Endothelial cell of umbilical vein (primary cell): ENCODE measurements around the gene PLEKHG5. TPM values are rescaled to one million over a fixed set of nuclear protein-coding genes. Genes with fewer than 3 reads are reported as not detected.

Source experiments
- BruUV-seq: library from RNA; stranded (reverse); fragments of 400-500 nt; replicated peaks from 2 replicates; lab custom pipeline; 2021; lab: Mats Ljungman, UMichigan
- CTCF ChIA-PET: fragments of 300-600, 350-600 bp; sonication (Branson Sonifier 250); formaldehyde crosslinking; loops from one replicate; lab custom pipeline; 2021; ENCODE audit warnings: antibody characterized with exemption, inconsistent platforms; lab: Charles Lee
- POLR2A ChIA-PET: fragments of 300-600, 350-600 bp; sonication (Branson Sonifier 250); formaldehyde crosslinking; loops from one replicate; lab custom pipeline; 2021; ENCODE audit warnings: antibody characterized with exemption, inconsistent platforms; lab: Charles Lee
- DNase-seq: peaks from one replicate; pipeline ENCODE4 v3.0.0-alpha.2; 2011; ENCODE audit warnings: low read depth, low spot score
- FAIRE-seq: peaks from 2 replicates; lab custom pipeline; 2011; peaks lifted over from hg19 to GRCh38; lab: Jason Lieb, UNC
- H2AFZ ChIP-seq: 2 replicates; pipeline ENCODE4 v1.6.0; 2012; ENCODE audit warnings: low read depth, low read length, control low read depth, inconsistent platforms
- H3K27ac ChIP-seq: 2 replicates; pipeline ENCODE4 v1.5.1; 2011; ENCODE audit warnings: low read depth, mild to moderate bottlenecking, control low read depth, low read length, moderate library complexity; ENCODE audit not compliant: insufficient read depth
- H3K27me3 ChIP-seq, 2 experiments: 2 replicates each; pipeline versions ENCODE4 v1.6.0 to v1.6.1; 2011; ENCODE audit warnings: low read length in 2 of 2, mixed read lengths in 1 of 2; ENCODE audit not compliant: control insufficient read depth in 2 of 2, insufficient read depth in 2 of 2
- H3K36me3 ChIP-seq, 2 experiments: 2 replicates in 1 of 2; 3 replicates in 1 of 2; pipeline ENCODE4 v1.5.1; 2011; ENCODE audit warnings: low read length in 2 of 2, mild to moderate bottlenecking in 1 of 2, moderate library complexity in 1 of 2; ENCODE audit not compliant: control insufficient read depth in 2 of 2, insufficient read depth in 2 of 2; ENCODE audit errors: extremely low read depth in 1 of 2
- H3K4me1 ChIP-seq: 3 replicates; pipeline ENCODE4 v1.5.1; 2011; ENCODE audit warnings: mild to moderate bottlenecking, low read length; ENCODE audit not compliant: control insufficient read depth, insufficient read depth; ENCODE audit errors: extremely low read depth
- H3K4me2 ChIP-seq: 2 replicates; pipeline ENCODE4 v1.6.1; 2011; ENCODE audit warnings: low read length, control low read depth, mixed read lengths; ENCODE audit not compliant: insufficient read depth
- H3K4me3 ChIP-seq, 3 experiments: fragments of 200-600 bp in 1 of 3; sonication (generic), shearing (Covaris generic) in 1 of 3; replicated peaks in 1 of 3; 2 replicates each; pipeline ENCODE4 v1.5.1; 2011 to 2016; ENCODE audit warnings: control low read depth in 3 of 3, low read length in 3 of 3, mild to moderate bottlenecking in 2 of 3, inconsistent platforms in 1 of 3, low read depth in 1 of 3, moderate library complexity in 1 of 3; ENCODE audit not compliant: insufficient read depth in 1 of 3
- H3K79me2 ChIP-seq: 2 replicates; pipeline ENCODE4 v1.6.0; 2012; ENCODE audit warnings: low read length, inconsistent platforms; ENCODE audit not compliant: control insufficient read depth, insufficient read depth
- H3K9ac ChIP-seq: replicated peaks from 2 replicates; pipeline ENCODE3; 2011; ENCODE audit warnings: low read length, control low read depth; ENCODE audit not compliant: insufficient read depth; ENCODE audit errors: extremely low read depth
- H3K9me1 ChIP-seq: replicated peaks from 3 replicates; pipeline ENCODE4 v1.6.0; 2011; ENCODE audit warnings: mild to moderate bottlenecking, low read length; ENCODE audit not compliant: control insufficient read depth, insufficient read depth; ENCODE audit errors: extremely low read depth
- H3K9me3 ChIP-seq: replicated peaks from 2 replicates; pipeline ENCODE4 v1.5.1; 2012; ENCODE audit warnings: low read length, inconsistent platforms; ENCODE audit not compliant: control insufficient read depth, insufficient read depth
- H4K20me1 ChIP-seq: replicated peaks from 2 replicates; pipeline ENCODE3; 2011; ENCODE audit warnings: mild to moderate bottlenecking, low read length; ENCODE audit not compliant: control insufficient read depth, insufficient read depth; ENCODE audit errors: extremely low read depth
- EZH2 ChIP-seq: IDR thresholded peaks from 2 replicates; pipeline ENCODE4 v1.6.1; 2012; ENCODE audit warnings: borderline replicate concordance, low read depth, mild to moderate bottlenecking, moderate library complexity, low read length, inconsistent platforms; ENCODE audit not compliant: severe bottlenecking
- FOS ChIP-seq: IDR thresholded peaks from 2 replicates; pipeline ENCODE4 v1.6.1; 2011; ENCODE audit warnings: mild to moderate bottlenecking, low read length, moderate library complexity, borderline replicate concordance; ENCODE audit not compliant: insufficient read depth
- GATA2 ChIP-seq: IDR thresholded peaks from 2 replicates; pipeline ENCODE4 v1.7.0; 2011; ENCODE audit warnings: low read depth, mild to moderate bottlenecking, moderate library complexity, mixed read lengths, low read length; ENCODE audit not compliant: insufficient read length, insufficient read depth
- JUN ChIP-seq: IDR thresholded peaks from 2 replicates; pipeline ENCODE4 v1.6.1; 2011; ENCODE audit warnings: borderline replicate concordance, low read depth; ENCODE audit not compliant: insufficient read length, insufficient read depth
- MAX ChIP-seq: IDR thresholded peaks from 2 replicates; pipeline ENCODE4 v1.6.1; 2011; ENCODE audit not compliant: insufficient read depth, insufficient read length
- MYC ChIP-seq: IDR thresholded peaks from one replicate; pipeline ENCODE4 v1.6.1; 2011; ENCODE audit warnings: mild to moderate bottlenecking, low read depth, low read length
- POLR2A ChIP-seq: IDR thresholded peaks from 2 replicates; pipeline ENCODE4 v1.6.1; 2012; ENCODE audit warnings: low read depth, mild to moderate bottlenecking, control low read depth, low read length
- POLR2AphosphoS5 ChIP-seq: IDR thresholded peaks from 2 replicates; pipeline ENCODE4 v1.6.1; 2012; ENCODE audit warnings: low read depth, mild to moderate bottlenecking, control low read depth, low read length, moderate library complexity; ENCODE audit not compliant: insufficient read depth
- dilution Hi-C: fragments of 300-500 bp; cut with MboI; formaldehyde crosslinking; loops from one replicate; pipeline ENCODE4 v1.15.0; 2019; ENCODE audit warnings: low sequenced_read_pairs; ENCODE audit not compliant: extremely low pct_ligation_motif_present
- intact Hi-C: fragments of 100-400 bp; cut with micrococcal nuclease; formaldehyde crosslinking; loops from one replicate; pipeline ENCODE4 v1.10.0; 2022
- polyA plus RNA-seq, 4 experiments: library from polyadenylated mRNA; depleted of rRNA in 3 of 4; stranded (reverse) in 3 of 4; unstranded in 1 of 4; fragments of >200 nt; gene quantifications; 2 replicates each; pipeline versions ENCODE4 v1.2.1 to v1.2.3, GENCODE V29; 2011 to 2012; ENCODE audit warnings: missing spikeins in 1 of 4
- total RNA-seq: library from RNA; stranded (reverse); gene quantifications from 2 replicates; pipeline ENCODE4 v1.2.3, GENCODE V29; 2021
- TF ChIP-seq, protein P1 (sequence below), 2 donors: IDR thresholded peaks; 1 replicate in 1 of 2; 2 replicates in 1 of 2; pipeline ENCODE4 v1.5.1; 2011; ENCODE audit warnings: low read length in 2 of 2, mild to moderate bottlenecking in 2 of 2, moderate library complexity in 2 of 2, control low read depth in 1 of 2, inconsistent platforms in 1 of 2, low read depth in 1 of 2; ENCODE audit not compliant: insufficient read depth in 1 of 2; ENCODE audit errors: extremely low read depth in 1 of 2

PLEKHG5 gene
- total and polyA plus RNA-seq, 2 donors (not counting 3 experiments of a cell fraction or from before 2014, with no cell fraction given), result 30.6 to 56.9 TPM

GRCh38 chr1:6485168-6486101 is 6.0 kb downstream of the PLEKHG5 start:
- no peaks in the 10 kb centered on the region for H3K27me3 ChIP-seq
- ChIA-PET CTCF (interaction anchor here (0.6 to 10.9 kb wide), 24 partner anchors 10 to 239 kb away, joined by 3 to 113 read pairs (median 4); partner anchors contain the start of genes NOL9, THAP3 and ZBTB48), POLR2A (no interaction called here)
- H3K9me1 ChIP-seq, result no peaks in the 10 kb centered on the region
- peaks cover 37% of the 10 kb centered on the region for H3K79me2 ChIP-seq
- DNase-seq (peak; percentile 41), FAIRE-seq (peak; percentile 60)
- peak overlapping the region; percentile 66 to 84 (median 74) for H3K4me3 ChIP-seq
- no peaks in the 10 kb centered on the region for H4K20me1 ChIP-seq
- H3K9ac ChIP-seq, result peak overlapping the region; percentile 82
- peaks cover 18% of the 10 kb centered on the region for H3K4me1 ChIP-seq
- BruUV-seq, result TSS peak; percentile 9
- H3K27ac ChIP-seq, result peak overlapping the region; percentile 74
- no peaks in the 10 kb centered on the region for H3K9me3 ChIP-seq
- peak overlapping the region; percentile 24 for H2AFZ ChIP-seq
- peak overlapping the region; percentile 65 for H3K4me2 ChIP-seq
- intact Hi-C loops, result loop anchor here (1.0 to 5.0 kb wide), 7 partner anchors 10 to 161 kb away; partner anchors contain the start of gene NOL9
- dilution Hi-C loops, result no loop called here
- no peaks in the 10 kb centered on the region for H3K36me3 ChIP-seq
- no peak for TF ChIP-seq MYC
- no peak for TF ChIP-seq EZH2
- no peak for TF ChIP-seq FOS
- no peak for TF ChIP-seq GATA2
- TF ChIP-seq, protein P1, sequence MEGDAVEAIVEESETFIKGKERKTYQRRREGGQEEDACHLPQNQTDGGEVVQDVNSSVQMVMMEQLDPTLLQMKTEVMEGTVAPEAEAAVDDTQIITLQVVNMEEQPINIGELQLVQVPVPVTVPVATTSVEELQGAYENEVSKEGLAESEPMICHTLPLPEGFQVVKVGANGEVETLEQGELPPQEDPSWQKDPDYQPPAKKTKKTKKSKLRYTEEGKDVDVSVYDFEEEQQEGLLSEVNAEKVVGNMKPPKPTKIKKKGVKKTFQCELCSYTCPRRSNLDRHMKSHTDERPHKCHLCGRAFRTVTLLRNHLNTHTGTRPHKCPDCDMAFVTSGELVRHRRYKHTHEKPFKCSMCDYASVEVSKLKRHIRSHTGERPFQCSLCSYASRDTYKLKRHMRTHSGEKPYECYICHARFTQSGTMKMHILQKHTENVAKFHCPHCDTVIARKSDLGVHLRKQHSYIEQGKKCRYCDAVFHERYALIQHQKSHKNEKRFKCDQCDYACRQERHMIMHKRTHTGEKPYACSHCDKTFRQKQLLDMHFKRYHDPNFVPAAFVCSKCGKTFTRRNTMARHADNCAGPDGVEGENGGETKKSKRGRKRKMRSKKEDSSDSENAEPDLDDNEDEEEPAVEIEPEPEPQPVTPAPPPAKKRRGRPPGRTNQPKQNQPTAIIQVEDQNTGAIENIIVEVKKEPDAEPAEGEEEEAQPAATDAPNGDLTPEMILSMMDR (IDR thresholded peaks at IDR 0.05; ENCODE audit: extremely low read depth in 1 of 2, insufficient read depth in 1 of 2, low read depth in 1 of 2, low read length in 2 of 2), result peak in 1 of 2 donors; percentile 26
- TF ChIP-seq POLR2AphosphoS5, result peak; percentile 81
- no peak for TF ChIP-seq MAX
- no peak for TF ChIP-seq JUN
- TF ChIP-seq POLR2A, result peak; percentile 92
